Measurements from ENCODE around the gene ACP7.
"Not testable (repeated sequence)": the region's sequence is repeated elsewhere in the genome, so short reads cannot be mapped to it uniquely, and the experiment has no call there.

ACP7 gene

DNA sequence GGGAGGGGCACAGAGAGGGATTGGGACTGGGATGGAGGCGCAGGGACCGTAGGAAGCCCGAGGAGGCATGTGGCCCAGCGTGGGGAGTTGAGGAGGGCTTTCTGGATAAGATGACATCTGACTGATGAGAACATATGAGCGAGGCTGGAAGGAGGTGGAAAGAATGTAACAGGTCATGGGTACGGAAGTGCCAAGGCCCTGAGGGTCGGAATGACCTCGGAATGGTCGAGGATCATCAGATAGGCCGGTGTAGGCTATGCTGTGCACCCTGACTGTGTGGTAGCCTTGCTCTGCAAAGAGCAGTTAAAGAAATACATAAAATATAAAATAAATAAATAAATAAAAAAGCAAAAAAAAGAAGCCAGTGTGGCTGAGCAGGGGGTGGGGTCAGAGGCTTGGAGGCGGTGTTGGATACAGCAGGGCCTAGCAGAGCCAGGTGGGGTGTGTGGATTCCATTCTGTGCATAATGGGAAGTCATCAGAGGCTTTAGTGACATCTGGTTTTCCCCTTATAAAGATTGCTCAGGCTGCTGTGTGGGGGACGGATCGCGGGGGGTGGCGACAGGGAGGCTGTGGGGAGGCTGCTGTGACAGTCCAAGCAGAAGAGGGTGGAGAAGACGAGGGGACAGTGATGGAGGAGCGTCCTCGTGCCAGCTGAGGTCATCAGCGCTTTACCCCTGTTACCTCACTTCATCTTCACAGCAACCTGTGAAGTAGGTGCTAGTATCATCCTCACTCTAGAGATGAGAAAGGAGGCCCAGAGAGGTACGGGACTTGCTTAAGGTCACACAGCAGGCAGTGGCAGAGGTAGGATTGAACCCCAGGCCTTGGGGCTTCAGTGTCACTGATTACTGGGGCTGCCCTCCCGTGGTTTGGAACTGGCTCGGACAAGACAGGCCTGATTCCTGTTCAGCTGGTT is 46.4 kb downstream of the ACP7 start:
- FAIRE-seq (no peak), DNase-seq (ENCODE audit: low spot score) (no peak)

DNA sequence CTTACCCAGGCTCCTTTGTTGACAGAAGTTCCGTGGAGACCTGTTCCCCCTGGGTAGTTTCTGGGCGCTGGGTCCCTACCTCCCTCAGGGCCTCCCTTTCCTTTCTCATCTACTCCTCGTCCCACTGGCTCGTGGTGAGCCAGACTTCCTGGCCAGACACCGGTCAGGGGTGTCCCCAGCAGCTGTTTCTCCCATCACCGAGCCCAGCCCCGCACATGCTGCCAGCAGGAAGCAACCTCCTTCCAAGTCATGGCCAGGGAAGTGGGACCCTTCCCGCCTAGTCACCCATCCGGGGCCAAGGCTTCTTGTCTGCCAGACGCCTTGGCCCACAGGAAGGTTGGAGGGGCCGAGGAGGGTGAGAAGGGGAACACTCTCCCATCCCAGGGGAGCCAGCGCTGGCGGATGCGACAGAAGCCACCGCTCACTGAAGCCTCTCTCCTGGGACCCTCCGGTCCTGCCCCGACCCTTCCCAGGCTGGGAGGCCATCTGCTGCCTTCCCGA is 47.1 kb downstream of the ACP7 start:
- no peak for FAIRE-seq
- DNase-seq (ENCODE audit: low spot score) = no peak

DNA sequence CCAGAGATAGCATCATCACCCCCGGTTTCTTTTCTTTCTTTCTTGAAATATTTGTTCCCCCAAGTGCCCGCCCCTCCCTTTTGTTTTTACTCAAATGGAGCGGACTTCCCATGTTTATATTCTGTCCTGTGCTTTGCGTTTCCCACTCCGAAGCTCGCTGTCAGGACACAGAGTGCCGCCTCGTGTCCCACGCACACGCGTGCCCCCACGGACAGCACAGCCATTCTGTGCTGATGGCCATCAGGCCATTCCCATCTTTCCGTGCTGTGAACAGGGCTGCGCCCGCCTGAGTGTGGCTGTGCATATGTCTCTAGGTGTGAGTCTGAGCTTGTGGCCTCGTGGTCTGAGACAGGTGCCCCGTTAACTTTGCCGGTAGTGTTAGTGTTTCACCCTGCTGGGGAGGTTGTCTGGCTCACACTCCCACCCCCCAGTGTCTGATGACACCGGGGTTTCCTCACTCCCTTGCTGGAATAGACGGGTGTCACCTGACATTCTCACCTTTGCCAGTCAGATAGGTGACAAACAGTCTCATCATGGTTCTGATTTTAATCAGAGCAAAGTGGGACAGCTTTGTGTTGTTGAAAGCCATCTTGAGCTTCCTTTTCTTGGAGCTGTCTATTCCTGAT is 48.3 kb downstream of the ACP7 start:
- no peak for DNase-seq (ENCODE audit: low spot score)
- FAIRE-seq = no peak

DNA sequence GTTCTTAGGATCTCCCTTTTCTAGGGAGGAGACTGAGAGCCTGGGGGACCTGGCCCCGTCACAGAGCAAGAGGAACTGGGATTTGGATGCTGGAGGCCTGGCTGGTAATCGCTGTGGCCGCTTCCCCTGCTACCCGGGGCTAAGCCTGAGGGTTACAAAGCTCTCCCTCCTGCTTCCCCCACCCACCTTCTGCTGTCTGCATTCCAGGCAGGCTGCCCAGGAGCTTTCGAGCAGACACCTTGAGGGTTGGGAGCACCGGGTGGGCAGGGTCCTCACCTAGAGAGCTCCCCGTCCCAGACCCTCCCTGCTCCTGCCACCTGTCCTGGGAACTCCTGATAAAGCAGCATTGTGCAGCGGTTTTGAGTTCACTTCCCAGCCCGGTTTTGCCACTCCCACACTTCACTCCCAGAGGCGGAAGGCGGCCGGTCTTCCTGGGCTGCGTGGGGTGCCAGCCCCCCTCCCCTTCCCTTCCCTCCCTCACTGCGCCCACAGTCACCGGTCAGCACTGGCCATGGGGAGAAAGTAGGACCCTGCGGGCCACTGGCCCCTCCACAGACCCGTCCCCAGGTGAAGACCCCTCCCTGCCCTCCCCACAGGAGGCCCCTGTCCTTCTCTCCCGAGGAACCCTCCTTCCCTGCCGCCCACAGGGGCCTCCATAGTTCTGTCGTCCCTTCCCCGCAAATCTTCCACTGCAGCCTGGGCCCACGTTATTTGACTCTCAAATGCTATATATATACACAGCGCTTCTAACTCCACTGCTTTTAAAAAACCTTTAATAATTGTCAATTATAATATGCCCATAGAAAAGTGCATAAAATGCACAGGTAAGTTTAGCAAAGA is 49.5 kb downstream of the ACP7 start:
- DNase-seq (ENCODE audit: low spot score) = no peak

DNA sequence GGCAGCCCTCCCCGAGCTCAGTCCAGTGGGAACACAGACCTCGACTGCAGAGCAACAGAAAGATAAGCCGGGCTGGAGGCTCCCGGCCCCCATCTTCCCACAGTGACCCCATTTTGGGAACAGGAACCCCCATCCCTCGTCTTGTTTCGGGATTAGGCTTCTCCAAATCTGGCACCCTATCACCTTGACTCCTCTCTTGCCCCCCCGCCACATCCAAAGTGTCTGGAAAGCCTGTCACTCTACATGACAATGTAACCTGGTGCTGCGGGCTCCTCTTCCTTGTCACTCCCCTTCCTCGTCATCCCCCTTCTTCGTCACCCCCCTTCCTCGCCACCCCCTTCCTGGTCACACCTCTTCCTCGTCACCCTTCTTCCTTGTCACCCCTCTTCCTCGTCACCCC is 51.5 kb downstream of the ACP7 start:
- FAIRE-seq (no peak), DNase-seq (ENCODE audit: low spot score) (no peak)

More for the DNA sequence above, 49.5 kb downstream of the ACP7 start:
- FAIRE-seq = no peak

DNA sequence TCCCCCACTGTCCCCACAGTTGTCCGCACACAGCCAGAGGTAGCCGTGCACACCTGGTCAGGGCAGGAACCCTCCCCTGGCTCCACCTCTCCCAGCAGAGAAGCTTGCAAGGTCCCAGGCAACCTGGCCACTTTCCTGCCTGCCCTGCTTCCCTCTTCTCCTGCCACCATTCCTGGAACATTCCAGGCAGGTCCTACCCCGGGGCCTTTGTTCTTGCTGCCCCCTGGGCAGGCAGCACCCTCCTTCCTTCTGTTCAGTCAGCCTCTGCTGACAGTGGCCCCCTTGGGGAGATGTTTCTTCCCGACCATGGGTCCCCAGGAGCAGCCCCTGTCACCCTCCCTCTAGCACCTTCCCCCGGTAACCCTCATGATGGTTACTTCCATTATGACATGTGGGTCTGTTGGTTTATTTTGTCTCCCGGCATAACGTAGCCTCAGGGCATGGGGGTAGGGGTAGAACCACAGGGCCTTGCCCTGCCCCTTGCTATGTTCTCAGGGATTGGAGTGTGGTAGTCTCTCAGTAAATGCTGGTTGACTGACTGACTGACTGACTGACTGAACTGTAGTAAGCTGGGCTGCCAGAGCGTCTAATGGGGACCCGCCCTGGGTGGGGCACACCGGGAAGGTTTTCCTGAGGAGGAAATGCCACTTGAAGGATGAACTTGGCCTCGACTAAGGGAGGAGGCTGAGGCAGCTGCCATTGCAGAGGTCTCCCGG is 52.2 kb downstream of the ACP7 start:
- FAIRE-seq (no peak), DNase-seq (ENCODE audit: low spot score) (no peak)

DNA sequence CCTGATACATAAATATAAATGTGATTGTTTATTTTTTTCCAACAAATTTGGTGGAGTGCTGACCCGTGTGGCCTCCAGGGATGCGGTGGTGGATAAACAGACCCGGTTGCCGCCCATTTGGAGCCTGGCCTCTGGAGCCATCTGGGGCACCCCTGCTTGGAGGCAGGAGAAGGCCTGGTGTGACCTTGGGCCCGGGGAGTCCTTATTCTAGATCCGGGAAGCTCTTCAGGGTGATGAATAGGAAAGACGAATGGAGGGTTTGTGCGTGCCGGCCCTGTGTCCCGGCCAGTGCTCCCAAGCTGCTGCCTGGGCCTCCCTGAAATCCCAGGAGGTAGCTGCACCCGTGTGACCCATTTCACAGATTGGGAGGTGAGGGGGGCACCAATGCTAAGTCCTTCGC is 53.0 kb downstream of the ACP7 start:
- DNase-seq (ENCODE audit: low spot score) (no peak), FAIRE-seq (no peak)

DNA sequence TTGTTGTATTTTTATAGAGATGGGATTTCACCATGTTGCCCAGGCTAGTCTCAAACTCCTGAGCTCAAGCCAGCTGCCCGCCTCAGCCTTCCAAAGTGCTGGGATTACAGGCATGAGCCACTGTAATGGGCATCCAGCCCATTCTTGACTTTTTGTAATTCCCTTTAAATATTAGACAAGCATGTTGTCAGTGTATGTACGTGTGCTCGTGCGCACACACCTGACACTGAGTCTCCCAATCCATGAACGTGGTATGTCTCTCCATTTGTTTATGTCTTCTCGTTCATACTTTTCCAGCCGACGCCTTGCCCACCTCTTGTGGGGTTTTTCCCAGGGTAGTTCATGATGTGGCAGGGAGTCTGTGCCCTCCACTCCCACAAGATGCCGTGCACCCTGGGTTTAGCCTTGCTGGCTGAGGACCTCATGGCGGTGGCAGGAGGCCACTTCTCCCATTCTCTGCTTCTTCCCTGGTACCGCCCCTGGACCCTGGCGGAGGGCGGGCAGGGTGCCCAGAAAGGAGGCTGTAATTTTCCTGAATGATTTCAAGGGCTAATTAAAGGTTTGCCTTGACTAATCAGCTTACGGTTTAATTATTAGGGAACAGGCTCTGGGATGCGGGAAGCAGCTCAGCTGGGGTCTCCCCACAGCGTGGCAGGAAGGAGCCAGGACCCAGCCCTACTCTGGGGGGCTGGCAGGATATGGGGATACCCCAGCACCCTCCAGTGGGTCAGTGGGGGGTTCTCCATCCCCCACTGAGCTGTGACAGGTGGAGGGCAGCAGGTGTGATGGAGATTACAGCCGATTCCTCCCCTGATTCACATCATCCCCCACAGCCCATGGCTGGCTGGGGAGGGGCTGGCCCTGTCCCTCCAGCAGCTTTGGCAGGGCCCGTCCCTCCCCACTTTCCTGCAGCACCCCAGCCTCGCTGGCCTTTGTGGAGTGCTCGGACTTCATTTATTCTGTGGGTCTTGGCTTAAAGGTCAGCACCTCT is 54.3 kb downstream of the ACP7 start:
- DNase-seq (ENCODE audit: low spot score) (no peak), FAIRE-seq (no peak)

DNA sequence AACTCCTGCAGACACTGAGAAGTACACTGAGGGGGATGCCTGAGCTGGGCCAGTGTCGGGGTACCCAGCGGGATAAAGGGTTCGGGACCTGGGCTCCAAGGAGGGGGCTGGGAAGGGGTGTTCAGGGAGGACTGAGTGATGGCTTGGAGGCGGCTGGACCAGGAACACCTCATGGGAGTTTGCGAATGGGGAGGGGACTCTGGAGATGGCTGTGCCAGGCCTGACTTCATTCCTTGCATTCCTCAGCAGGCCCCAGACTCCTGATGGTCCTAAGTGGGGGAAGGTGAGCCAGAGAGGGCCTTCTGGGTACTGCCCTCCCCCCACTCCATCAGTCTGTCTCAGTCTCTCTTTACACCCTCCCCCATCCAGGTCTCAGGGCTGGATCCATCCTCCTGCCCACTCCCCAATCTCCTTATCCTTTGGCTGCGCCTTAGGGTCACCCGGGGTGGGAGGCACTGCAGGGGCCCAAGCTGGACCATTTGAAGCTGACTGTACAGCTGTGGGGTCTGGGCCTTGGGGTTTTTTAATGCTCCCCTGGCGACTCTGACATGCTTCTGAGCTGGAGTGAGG is 55.2 kb downstream of the ACP7 start:
- DNase-seq (ENCODE audit: low spot score) = peak; percentile 32
- no peak for FAIRE-seq

DNA sequence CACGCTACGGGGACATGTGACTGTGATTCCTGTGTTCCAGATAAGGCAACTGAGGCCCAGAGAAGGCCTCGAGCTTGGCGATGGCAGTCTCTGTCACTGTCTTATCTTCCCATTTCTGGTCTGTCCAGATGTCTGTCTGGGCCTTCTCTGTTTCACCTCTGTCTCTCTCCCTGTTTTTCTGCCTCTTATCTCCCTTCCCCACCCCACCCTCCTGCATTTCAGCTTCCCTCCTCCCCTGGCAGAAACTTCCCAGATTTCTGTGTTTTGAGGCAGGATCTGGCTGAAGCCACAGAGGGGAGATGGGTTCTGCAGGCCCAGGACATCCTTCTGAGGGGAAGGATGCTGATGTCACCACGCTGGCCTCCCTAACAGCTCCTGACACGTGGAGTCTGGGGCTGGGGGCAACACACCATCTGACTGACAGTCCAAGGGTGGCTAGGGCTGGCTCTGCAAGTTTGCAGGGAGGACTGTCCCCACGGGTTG is 55.8 kb downstream of the ACP7 start:
- no peak for FAIRE-seq
- no peak for DNase-seq (ENCODE audit: low spot score)

DNA sequence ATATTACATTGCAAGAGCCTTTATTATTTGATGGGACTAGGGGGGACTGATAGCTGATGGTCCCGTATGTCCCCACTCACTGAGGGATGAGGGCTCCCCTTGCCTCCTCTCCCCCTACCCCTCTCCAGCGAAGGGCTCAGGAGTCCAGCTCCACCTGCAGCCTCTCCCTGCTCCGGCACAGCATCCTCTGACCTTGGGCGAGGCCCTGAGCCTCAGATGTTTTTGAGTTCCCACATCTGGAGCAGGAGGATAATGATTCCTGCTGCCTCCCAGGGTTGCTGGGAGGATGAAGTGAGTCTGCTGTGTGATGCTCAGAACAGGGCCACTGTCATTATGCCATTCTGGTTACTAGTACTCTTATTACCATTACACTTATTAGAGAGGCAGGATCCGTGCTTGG is 56.4 kb downstream of the ACP7 start:
- DNase-seq (ENCODE audit: low spot score) = no peak
- no peak for FAIRE-seq

DNA sequence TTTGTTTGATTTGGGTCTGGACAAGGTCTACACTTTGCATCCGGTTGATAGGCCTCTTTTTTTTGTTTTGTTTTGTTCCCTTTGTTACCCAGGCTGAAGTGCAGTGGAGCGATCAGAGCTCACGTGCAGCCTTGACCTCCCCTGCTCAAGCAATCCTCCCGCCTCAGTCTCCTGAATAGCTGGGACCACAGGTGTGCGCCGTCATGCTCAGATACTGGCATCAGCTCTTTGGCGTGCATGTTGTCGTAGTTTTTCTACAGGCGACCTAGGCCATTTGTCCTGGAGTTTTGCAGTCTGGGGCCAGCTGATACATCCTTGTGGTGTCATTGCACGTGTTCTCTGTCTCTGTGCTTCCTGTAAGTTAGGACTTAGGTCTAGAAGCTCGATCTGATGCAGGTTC is 57.8 kb downstream of the ACP7 start:
- FAIRE-seq = no peak
- no peak for DNase-seq (ENCODE audit: low spot score)

DNA sequence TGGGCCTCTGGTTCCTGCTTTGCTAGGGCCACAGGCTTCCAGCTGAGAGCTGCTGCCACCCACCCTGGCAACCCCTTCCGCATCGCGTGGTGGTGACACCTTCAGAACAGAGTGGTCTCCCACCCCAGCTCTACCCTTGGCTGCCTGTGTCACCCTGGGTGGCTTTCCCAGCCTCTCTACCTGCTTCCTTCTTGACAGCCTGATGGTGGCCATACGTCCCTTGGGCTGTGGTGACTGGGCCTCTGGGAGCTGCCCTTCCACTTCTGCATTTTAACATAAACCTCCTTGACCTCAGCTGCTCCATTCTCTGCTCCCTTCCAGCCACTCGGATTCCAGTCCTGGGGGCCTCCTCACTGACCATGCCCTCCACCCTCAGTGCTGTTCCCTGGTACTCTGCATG is 58.5 kb downstream of the ACP7 start:
- no peak for DNase-seq (ENCODE audit: low spot score)
- FAIRE-seq = no peak

DNA sequence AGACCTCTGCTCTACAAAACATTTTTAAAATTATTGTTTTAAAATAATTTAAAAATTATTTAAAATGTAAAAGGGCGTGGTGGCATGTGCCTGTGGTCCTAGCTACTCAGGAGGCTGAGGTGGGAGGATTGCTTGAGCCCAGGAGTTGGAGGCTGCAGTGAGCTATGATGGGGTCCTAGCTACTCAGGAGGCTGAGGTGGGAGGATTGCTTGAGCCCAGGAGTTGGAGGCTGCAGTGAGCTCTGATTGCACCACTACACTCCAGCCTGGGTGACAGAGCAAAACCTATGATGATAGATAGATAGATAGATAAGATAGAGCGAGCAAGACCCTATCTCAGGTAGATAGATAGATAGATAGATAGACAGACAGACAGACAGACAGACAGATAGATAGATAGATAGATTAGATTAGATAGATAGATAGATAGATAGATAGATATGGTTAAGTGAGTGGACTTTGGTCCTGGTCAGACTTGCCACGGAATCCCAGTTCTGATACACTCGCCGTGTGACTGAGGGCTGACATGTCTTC is 59.7 kb downstream of the ACP7 start:
- FAIRE-seq = not testable (repeated sequence)

DNA sequence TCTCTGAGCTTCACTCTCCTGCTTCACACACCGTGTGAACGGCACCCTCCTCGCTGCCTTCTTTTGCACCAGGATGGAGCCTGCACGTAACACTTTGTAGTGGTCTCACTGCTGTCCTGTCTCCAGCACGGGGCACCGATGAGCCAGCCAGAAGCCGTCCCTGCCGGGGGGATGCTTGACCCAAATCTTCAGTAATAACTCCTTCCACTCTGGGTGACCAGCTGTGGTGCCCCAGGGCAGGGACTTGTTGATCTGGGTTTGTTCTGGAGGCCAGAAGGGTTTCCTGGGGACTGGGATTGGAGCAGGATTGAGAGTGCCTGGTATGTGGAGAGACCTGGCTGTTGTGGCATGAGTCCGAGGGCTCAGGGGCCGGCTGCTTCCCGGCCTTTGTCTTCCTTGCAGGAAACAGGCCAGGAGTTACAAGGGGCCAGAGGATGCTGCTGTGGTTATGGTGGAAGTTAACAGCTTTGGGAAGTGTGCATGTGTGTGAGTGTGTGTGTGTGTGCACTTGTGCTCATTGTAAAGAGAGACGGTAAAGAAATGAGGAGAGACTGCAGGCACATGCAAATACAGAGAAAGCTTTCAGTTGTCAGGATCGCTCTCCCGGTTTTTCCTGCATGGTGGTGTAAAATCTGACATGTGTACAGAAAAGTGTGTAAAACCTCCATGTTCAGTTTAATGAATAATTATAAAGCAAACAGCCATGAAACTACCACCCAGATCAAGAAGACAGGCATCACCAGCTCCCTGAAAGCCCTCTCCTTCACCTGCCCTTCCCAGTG is 60.3 kb downstream of the ACP7 start:
- FAIRE-seq = no peak
- DNase-seq (ENCODE audit: low spot score) = no peak

More for the DNA sequence above, 59.7 kb downstream of the ACP7 start:
- DNase-seq (ENCODE audit: low spot score) = not testable (repeated sequence)

DNA sequence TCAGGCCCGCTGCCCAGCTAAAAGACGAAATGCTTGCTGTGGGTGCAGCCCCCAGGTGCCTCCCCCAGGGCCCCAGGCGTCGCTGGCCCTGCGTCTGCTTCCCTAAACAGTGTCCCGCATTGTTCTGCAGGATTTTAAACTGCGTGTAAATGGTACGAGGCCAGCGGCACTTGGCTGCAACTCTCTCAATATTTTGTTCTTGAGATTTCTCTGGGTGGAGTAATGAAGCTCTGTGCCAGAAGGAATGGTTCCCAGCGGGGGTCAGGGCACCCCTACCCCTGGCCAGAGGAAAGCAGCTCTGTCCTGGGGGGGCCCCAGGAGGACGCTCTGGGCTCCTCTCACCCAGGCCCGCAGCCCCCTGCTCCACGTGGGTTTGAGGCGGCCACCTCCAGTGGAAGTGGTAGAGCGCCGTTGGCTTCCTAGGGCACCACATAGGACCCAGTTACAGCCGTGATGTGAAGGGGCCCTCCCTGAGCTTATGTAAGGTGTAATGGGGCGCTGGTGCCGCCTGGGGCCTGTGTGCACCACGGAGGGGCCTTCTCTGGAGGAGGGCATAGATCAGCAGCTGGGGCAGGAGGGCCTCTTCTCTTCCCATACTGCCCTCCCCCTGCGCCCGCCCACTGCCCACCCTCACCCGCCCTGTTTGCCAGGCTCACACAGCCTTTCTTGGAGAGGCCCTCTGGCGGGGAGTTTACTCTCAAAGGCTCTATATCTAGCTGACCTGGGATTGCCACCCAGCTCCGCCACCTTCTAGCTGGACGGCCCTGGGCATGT is 61.2 kb downstream of the ACP7 start:
- DNase-seq (ENCODE audit: low spot score) (no peak), FAIRE-seq (no peak)

DNA sequence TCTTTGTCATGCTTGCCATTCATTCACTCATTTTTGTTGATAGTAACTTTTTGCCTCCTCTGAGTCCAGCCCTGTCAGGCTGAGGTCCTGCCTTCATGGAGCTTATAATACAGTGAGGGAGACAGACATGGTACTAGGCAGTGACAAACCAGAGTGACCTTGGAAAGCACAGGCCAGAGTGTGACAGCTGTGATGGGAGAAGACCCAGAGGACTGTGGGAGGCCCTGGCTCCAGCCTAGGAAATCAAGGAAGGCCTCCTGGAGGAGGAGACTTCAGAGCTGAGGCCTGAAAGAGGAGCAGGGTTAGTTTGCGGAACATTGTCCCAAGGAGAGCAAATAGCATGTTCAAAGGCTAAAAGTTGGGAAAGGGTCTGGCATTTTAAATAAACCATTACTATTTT is 61.9 kb downstream of the ACP7 start:
- DNase-seq (ENCODE audit: low spot score) (no peak), FAIRE-seq (no peak)

Measured in urothelium cell line (cell line).